SHP77 treated with DMSO at 0.1 percent for 48 hours (cell line): ENCODE results near the gene PSTPIP1.

ENCODE experiments used
- DNase-seq: peaks from one replicate; lab custom pipeline; 2025; lab: John Stamatoyannopoulos, UW

PSTPIP1 gene

DNA sequence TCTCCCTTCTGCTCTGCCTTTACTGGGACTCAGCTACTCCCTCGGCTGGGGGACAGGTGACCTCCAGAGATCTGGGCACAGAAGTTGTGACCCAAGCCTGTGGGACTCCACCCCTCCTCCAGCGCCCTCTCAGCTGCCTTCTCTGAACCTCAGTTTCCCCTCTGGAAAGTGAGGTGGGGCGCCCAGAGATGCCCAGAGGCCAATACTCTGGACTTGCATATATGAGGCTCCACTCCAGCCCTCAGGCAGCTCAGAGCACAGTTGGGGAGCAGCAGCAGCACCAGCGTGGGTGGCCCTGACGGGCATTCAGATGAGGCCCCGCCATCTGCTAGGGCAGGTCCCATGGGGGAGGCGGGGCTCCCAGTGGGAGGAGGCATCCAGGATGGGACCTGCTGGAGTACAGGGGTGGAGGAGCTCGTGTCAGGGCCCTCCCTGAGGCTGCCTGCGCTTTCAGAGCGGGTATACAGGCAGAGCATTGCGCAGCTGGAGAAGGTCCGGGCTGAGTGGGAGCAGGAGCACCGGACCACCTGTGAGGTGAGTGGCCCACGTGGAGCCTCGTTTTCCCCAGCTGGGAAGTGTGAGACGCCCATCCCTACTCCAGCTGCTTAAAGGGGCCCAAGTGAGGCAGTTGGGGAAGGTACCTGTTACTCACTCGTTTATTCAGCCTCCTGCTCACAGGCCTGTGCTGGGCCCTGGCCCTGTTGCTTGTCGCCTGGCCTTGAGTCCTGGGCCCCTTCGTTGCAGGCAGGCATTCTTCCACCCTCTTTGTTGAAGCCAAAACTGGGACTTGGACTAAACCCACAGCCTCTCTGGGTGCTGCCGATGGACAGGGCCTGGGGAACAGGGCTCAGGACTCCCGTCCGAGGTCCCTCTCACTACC is 35.4 kb downstream of the PSTPIP1 start:
- no peak for DNase-seq

DNA sequence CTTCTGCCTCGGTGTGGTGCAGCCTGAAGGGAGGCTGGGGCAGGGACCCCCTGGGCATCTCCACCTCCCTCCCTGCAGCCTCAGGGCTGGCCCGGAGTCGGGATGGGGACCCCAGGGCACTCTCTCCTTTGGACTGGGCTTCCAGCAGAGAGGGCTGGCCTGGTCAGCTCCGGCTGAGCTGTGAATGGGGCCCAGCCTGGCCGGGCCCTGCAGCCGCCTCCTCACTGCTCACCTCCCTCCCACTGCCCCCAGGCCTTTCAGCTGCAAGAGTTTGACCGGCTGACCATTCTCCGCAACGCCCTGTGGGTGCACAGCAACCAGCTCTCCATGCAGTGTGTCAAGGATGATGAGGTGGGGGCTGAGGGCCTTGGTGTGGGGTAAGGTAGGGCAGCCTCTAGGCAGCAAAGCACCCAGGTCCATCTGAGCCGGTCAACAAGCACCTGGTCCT is 36.0 kb downstream of the PSTPIP1 start:
- no peak for DNase-seq

DNA sequence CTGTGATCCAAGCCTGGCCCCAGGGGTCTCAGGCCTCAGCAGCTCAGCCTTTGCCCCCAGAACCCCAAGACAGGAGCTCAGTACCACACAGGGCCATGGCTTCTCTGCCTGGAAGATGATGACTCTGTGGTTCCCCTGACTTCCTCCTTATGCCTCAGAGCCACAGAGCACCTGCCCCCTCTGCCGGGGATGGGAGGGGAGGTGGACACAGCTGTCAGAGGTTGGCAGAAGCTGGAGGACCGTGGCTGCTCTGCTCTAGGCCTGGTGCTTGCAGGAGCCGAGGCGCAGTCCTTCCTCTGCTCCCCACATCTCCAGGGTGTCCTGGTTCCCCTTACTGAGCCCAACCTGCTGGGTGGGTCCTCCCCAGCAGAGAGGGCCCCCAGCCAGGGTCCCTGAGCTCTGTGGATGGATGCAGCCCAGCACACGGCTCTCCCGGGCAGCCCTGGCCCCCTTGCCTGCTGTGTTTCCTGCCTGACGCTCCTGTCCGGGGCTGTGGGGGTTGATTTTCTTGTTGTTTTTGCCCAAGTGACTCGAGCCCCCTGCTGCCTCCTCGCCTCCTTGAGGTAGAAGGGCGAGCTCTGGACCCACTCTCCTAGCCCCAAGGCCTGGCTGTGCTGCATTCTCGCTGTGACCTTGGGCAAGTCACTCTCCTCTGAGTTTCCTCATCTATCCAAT is 36.6 kb downstream of the PSTPIP1 start:
- peak; percentile 52 for DNase-seq

DNA sequence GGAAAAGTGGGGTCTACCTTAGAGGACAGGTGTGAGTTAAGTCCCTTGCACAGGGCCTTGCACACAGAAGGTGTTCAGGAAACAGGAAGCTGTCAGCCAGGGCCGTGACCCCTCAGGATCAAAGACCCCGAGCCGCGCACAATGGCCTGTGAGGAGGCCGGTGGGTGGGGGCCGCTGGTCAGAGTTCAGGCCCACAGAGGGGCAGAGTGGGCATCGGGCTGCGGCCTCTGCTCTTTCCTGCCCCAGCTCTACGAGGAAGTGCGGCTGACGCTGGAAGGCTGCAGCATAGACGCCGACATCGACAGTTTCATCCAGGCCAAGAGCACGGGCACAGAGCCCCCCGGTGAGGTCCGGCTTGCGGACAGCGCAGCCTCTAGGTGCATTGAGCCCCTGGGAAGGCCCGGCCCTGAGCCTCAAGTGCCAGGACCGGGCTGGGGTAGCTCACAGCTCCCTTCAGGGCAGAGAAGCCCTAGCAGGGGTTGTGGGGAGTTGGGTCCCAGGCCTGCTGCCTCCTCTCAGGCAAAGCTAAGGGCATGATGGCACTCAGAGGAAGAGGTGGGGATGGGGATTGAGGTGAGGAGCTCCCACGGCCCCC is 37.2 kb downstream of the PSTPIP1 start:
- DNase-seq = no peak

DNA sequence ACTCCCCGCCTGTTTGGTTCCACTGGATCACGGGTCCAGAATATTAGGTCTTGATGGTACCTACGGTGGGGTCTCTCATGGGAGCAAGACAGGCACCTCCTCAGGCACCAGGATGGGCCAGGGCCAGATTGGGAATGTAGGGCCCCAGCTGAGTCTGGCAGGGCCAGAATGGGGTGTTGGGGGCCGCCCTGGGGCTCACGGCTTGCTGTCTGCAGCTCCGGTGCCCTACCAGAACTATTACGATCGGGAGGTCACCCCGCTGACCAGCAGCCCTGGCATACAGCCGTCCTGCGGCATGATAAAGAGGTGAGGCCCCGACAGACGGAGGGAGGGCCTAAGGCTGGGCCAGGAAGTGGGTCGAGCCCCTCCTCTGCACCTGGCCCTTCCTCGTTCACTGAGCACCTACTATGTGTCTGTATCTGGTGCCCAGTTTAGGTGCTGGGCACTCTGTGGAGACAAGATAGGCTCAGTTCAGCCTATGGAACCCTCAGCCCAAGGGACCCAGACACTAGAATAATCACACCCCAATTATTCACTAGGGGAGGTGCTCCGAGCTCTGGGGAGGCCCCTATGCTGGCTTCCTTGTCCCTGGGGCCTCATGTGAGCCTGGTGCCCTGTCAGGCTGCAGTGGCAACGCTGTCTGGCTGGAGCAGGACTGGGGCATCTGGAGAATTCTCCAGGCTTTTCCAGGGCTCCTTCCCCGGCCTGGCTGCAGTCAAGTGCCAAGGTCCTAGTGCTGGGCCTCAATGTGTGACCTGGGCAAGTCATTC is 37.9 kb downstream of the PSTPIP1 start:
- no peak for DNase-seq

DNA sequence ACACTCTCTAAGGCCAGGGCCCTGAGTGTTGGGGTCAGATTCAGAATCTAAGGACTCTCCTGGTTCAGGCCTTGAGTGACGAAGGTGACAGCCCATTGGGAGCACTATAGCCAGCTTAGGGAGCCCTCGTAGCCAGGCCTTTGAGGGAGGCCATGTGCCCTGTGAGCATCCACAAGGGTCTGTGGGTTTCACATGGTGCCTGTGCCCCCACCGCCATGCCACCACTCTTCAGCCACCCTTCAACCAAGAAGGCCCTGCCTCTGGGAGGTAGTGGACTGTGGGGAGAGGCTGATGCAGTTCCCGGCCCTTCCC is 38.4 kb downstream of the PSTPIP1 start:
- DNase-seq = no peak

DNA sequence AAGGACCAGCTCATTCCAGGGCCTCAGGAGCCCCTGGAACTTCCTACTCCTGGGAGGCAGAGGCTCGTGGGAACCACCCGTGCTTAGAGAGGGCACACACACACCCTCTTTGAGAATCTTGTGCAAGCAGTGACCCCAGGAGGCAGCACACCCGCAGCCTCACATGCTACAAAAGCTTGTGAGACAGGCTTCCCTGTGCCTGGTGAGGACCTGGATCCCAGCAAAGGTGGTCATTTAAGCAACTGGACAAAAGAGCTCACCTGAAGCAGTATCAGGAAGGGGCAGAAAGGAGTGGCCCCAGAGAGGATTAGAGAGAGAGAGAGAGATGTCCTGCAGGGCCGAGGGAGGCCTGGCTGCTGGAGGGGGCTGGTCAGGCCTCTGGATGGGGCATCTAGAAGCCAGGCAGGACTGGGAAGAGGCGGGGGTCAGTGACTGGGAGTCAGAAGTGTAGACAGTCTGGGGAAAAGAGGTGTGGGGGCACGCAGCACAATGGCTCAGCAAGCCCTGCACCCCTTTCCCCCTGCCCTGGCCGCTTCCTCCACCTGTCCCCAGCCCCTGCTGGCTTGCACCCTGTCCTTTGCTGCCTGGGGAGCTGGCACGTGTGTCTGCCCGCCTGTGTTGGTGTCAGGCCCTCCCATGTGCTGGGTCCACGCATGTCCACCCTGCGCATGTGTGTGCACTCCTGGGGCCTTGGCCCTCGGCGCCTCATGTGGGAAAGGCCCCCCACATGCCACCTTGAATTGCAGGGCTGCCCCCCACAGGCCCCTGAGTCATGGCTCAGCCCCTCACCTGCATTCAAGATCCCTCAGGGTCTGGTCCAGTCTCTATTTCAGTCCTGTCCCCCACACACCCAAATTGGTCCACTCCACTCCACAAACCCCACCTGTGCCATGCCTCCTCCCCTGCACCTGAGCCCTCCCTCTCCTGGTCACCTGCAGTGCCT is 39.1 kb downstream of the PSTPIP1 start:
- no peak for DNase-seq

DNA sequence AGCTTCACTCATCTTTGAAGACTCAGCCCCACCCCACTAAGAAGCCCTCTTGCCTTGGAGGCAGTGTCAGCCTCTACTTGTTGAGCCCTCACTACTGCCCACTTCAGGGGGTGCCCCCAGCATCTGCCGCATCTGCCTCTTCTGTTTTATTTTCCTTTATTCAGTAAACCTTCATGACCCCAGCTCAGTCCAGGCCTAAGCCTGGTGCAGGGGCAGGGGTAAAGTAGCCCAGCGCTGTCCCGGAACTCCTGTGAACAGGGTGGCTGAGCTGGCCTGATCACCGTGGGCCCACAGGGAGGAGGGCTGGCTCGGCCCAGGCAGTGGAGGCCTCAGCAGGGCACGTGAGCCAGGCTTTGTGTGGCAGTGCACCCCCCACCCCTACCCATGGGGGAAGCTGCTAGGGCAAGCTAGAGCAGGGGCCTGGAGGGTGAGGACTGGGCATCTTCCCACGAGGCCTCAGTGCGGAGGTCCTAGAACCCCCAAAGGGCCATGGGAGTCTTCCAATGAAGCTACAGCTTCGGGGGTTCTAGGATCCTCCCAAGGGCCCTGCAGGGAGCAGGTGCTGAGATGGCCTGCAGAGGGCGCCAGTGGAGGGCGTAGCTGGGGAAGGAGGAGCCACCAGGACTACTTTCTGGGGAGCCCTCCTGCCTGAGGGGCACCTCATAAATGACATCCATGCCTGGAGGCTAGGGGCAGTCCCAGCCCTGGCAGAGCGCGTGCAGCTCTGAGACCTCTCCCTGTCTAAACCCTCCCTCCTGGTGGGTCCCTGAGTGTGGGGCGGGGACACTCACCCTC is 40.0 kb downstream of the PSTPIP1 start:
- DNase-seq = no peak

DNA sequence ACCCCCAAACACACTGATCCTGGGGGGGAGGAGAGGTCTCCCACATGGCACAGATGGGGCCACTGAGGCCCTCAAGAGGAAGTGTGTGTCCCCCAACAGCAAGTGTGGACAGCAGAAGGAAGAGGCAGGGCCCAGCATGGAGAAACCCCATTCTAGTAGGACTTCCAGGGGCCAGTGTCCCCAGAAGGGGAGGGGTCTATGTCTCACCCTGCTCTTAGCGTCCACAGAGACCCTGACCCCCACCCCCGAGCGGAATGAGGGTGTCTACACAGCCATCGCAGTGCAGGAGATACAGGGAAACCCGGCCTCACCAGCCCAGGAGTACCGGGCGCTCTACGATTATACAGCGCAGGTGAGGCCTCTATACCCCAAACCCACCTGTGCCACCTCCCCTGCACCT is 40.7 kb downstream of the PSTPIP1 start:
- DNase-seq = no peak

DNA sequence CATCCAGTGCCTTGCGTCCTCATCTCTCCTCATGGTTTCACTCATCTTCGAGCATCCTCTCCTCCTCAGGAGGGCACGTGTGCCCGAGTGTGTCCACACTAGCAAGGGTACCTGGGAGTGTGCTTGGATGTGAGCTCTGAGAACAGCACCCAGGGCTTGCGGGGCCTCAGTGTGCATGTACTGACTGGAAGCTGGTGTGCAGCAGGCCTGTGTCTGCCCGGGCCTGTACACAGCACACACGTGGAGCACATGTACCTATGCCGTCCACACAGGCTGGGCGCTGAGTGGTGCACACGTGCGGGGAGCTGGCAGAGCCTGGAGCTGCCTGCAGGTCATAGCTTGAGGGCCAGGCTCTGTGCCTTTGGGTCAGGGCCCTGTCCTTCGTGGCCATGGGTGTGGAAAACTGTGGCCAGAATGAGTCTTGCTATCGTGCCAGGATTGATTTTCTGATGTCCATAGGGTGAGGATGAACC is 41.1 kb downstream of the PSTPIP1 start:
- no peak for DNase-seq

DNA sequence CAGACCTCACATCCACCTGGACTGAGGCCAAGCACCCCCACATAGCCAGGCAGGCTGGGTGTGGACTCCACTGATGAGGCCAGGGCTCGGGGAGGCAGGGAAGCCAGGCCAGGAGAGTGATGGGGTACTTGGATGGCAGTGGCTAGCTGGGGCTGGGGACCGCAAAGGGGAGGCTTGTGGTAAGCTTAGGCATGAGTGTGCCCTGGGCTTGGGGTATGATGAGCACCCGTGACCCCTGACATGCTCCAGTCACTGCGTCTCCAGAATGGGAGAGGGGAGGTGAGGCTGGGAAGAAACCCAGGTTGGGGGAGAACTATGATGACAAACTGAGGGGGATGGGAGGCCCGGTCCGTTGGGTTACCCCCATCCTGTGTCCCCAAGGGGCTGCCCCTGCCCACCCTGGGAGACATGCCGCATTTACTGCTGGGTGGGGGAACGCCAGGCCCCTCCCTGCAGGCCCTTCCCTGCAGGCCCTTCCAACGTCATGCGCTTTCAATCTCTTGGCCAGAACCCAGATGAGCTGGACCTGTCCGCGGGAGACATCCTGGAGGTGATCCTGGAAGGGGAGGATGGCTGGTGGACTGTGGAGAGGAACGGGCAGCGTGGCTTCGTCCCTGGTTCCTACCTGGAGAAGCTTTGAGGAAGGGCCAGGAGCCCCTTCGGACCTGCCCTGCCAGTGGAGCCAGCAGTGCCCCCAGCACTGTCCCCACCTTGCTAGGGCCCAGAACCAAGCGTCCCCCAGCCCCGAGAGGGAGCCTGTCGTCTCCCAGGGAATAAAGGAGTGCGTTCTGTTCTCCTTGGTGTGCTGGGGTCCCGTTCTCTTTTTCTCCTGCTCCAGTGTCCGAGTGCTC is 41.8 kb downstream of the PSTPIP1 start:
- DNase-seq = no peak

DNA sequence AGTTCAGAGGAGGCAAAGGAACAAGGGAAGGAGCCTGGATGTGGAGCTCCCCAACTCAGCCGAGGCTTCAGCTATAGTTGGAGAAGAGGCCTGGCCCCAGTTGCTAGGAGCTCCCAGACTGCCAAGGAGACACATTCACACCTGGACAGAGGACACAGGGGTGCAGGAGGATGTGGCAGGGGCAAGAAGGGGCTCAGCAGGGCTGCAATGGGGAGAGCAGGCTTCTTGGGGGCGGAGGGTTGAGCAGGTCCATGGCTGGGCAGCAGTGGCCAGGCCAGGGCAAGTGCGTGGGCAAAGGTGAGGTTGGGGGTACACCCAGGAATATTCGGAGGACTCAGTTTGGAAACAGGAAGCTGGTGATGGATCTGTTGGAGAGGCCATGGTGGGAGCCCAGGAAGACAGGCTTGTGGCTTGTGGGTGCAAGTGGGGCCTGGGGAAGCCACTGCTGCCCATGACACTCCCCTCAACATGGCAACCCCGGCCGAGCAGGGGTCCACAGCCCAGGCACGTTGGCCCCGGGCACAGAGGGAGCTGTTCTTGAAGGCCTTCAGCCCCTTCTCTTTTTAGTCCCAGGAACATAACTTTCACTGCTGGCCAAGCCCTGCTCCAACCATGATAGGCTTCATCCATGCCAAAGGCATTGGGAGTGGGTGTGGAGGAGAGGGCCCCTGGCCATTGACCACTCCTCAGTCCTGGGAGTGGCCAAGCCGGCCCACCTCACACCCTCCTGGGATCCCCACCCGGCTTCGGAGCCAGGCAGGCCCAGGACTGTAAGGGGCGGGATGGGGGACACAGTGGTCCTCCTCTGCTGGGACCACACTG is 42.7 kb downstream of the PSTPIP1 start:
- no peak for DNase-seq

DNA sequence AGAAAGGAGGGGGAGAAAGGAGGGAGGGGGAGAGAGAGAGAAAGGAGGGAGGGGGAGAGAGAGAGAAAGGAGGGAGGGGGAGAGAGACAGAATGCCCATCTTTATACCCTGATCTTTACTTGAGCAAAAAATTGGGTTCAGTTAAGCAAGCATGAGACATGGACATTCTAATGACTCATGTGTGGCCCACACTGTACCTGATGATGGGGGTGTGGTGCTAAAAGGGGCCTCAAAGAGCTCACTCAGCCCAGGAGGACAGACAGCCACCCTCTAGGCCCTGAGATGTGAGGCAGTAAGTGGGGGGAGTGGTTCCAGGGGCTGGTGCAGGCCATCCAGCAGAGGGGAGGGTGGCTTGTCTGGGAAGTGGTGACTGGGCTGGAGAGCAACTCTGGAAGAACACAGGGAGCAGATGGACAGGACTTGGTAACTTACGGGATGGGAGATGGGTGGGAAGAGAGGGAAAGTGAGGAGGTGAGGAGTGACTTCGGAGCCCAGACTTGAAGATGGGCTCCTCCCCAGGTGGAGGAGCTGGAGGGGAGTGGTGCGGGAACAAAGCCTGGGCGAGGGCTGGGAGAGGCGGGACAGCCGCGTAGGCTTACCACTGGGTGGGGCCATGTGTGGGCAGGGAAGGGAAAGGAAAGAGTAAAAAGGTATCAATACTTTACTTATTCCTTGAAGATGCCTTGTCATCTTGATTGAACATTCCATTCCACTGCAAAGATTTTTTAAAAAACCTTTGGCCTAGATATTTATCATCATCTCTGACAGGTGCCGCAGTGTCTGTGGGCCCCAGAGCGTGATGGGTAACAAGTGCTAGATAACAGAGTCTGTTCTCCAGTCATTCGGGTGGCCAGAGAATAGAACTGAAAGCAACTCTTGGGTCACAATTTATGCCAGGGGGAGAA is 43.6 kb downstream of the PSTPIP1 start:
- no peak for DNase-seq

DNA sequence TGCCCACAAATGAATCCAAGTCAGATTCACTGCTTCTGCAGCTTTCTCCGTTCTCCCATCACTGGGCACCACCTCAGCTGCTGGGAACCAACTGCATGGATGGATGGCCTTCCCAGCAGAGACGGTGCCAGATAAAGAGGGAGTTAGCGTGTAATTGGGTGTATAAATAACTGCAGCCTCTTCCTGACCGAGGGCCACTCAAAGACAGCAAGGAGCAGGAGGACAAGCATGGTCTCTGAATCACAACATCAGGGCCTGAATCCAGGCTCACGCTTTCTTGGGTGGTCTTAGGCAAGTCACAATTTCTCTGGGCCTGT is 44.2 kb downstream of the PSTPIP1 start:
- DNase-seq = no peak

DNA sequence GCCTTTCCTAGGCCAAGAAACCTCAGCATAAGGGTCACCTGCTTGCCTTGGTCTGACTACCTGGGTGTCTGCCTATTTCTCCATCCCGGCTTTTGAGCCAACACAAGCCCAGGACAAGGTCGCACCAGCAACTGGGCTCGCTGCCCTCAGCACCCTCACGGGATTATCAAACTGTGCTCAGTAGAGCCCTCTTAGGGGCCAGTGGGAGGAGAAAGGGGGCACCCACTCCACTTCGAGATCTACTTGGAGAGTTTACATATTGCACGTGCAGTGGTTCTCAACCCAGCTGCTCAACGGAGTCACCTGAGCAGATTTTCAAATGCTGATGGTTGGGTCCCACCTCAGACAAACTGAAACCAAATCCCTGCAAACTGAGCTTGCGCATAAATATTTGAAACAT is 44.9 kb downstream of the PSTPIP1 start:
- no peak for DNase-seq

DNA sequence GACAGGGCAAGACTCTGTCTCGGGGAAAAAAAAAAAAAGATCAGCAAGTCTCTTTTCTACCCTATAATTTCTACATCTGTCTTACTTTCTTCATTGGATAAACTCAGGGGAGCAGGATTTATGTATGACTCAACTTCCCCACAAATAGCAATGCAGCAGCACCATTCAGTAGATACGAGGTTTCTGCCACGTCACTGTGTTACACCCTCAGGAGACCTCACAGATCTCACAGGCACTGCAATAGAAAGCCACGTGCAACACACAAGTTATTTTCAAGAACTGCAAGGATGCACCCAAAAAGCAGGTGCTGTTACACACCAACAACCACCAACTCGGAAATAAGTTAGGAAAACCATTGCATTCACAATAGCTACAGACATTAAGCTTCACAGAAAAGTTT is 45.7 kb downstream of the PSTPIP1 start:
- DNase-seq = no peak

DNA sequence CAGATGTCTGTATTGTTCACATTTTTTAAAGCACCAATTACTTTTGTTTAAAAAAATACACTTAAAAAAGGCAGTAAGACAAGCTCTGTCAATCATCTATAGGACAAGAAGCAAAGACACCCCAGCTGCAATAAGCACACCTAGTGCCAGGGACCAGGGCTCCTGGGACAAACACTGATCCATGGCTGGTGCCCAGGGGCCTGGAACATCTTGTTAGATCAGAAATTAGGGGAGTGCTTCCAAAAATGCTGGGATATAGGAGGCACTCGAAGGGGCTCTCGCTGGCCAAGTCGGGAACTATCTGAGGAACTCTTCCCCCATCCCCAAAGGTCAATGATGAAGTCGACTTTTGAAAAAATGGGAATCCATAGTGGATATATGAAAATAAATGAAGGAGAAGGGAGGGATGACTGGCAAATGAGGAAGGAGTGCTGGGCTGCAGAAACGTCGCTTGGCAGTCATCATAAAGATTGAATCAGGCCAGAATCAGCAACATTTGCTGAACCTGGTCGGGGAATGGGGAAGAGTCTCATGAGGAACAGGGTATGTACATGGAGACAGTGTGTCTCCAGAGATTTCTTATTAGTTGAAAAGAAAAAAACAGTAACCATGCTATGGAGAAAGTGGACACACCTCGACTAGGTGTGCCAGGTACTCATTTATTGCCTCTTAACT is 47.5 kb downstream of the PSTPIP1 start:
- no peak for DNase-seq
